NK-92 (cell line): ENCODE measurements around the gene VWA8.
"Not testable (repeated sequence)": the region's sequence is repeated elsewhere in the genome, so short reads cannot be mapped to it uniquely, and the experiment has no call there.

ENCODE experiments used
- DNase-seq: peaks from one replicate; lab custom pipeline; 2025; ENCODE audit not compliant: unreplicated experiment; lab: John Stamatoyannopoulos, UW

The VWA8 gene

GRCh38 chr13:41928323-41928722, 32.6 kb downstream of the VWA8 start:
- DNase-seq, result no peak

DNA sequence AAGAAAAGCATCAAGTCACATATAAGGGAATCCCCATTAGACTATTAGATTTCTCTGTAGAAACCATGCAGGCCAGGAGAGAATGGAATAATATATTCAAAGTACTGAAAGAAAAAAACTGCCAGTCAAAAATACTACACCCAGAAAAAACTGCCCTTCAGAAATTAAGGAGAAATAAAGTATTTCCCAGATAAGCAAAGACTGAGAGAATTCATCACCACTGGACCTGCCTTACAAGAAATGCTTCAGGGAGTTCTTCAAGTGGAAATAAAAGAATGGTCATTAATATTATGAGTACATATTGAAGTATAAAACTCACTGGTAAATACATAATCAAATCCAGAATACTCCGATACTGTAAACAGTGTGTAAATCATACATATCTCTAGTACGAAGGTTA, 35.9 kb downstream of the VWA8 start:
- DNase-seq, result no peak

DNA sequence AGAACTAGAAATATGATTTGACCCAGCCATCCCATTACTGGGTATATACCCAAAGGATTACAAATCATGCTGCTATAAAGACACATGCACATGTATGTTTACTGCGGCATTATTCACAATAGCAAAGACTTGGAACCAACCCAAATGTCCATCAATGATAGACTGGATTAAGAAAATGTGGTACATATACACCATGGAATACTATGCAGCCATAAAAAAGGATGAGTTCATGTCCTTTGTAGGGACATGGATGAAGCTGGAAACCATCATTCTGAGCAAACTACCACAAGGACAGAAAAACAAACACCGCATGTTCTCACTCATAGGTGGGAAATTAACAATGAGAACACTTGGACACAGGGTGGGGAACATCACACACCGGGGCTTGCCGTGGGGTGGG, 38.0 kb downstream of the VWA8 start:
- not testable (repeated sequence) for DNase-seq

- DNase-seq, result no peak
Observed at GRCh38 chr13:41919741-41920487, 41.0 kb downstream of the VWA8 start.

DNA sequence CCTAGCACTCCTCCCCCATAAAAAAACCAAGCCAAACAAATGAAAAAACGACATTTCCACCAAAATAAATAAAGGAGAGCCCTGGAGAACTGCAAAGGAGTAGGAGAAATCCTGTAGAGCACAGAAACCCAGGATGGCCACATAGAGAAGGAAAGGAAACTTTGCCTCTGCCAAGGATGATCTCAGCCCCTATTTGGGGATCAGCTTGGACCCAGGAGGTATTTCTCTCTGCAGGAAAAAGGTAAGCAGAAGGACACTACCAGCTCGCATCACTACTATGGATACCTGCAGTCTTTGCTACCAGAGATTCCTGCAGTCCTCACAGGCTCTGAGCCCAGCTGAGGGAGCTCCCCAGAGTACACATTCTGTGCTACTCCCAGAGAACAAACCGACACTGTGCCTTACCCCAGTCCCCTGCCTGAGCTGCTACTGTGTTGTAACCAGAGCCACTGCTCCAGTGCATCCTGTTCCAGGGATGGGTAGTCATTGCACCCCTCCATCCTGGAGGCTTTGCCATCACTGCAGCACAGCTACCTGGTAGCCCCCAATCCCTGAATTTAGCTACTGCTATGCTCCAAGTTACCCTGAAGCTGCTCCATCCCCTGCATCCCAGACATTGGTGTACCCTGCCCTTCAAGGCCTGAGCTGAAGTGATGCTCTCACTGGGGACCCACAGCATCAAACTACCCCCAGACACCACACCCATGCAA, 41.7 kb downstream of the VWA8 start:
- no peak for DNase-seq

GRCh38 chr13:41917641-41918040, 43.3 kb downstream of the VWA8 start:
- DNase-seq, result no peak

DNA sequence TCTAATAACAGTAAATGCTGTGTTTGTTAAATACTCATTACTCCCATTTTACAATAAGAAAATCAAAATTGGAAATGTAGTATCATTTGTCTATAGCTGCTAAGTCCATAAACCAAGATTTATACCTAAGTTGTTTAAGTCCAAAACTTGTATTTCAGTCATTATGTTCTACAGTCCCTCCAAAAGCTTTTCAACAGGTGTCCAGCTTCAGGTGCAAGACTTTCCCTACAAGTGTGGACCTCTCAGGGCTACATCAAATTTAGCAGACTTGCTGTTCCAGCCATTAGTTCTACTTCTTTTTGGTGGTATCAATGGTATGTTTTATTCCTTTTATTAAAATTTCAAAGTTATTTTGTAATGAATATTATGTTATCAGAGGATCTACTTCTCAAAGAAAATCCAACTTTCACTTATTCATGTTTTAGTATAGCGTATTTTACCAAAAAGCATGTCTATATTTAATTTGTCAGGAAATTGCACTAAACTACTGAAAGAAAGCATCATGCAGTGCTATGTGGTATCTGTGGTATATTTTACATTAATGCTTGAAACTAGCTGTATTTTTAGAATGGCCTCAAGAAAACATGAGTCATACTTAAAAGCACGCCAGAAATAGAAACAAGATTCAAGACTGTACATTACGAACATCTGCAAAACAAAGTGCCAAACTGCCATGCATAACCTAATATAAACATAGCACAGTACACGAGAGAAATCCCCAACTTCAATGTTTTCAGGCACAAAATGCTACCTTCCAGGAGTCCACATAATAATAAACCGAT, 44.5 kb downstream of the VWA8 start:
- DNase-seq, result no peak

GRCh38 chr13:41915081-41915480, 45.8 kb downstream of the VWA8 start:
- no peak for DNase-seq

DNA sequence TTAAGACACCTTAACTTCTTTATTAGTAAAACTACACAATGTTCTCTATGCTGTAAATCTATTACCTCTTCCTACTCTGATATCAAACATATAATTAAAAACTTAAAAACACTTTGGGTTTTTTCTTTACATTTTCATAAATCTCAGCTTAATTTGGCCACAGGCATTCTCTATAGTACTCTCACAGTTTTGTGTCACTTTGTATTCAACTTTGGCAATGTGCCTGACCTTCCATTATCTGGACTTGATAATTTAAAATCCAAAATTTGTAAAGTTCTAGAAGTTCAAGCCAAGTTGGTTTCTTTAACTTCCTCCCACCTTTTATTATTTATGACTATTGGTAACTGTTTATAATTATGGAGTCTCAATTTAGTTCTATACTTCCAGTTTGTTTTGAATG, 46.4 kb downstream of the VWA8 start:
- no peak for DNase-seq

GRCh38 chr13:41909506-41909905, 51.4 kb downstream of the VWA8 start:
- no peak for DNase-seq

GRCh38 chr13:41905600-41906254, 55.2 kb downstream of the VWA8 start:
- no peak for DNase-seq

DNA sequence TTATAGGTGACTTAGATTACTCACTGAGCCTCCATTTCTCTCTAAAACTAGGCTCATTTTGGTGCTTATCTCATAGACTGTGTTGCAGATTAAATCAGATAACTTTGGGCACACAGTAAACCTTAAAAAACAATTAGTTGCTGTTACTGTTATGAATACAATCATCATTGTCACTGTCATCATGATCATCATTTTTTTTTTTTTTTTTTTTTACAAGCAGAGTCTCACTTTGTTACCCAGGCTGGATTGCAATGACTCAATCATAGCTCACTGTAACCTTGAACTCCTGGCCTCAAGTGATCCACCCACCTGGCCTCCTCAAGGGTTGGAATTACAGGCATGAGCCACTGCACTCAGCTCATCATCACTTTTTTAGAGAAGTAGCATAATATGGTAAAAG, 60.0 kb downstream of the VWA8 start:
- DNase-seq, result no peak

DNA sequence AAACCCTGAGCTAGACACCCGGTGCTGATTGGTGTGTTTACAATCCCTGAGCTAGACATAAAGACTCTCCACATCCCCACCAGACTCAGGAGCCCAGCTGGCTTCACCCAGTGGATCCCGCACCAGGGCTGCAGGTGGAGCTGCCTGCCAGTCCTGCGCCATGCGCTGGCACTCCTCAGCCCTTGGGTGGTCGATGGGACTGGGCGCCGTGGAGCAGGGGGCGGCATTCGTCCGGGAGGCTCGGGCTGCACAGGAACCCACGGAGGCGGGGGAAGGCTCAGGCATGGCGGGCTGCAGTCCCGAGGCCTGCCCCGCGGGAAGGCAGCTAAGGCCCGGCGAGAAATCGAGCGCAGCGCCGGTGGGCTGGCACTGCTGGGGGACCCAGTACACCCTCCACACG, 62.5 kb downstream of the VWA8 start:
- not testable (repeated sequence) for DNase-seq

- DNase-seq, result no peak
Observed at GRCh38 chr13:41897126-41897525, 63.8 kb downstream of the VWA8 start.

- DNase-seq, result no peak
Observed at GRCh38 chr13:41895478-41895877, 65.4 kb downstream of the VWA8 start.

GRCh38 chr13:41891119-41891518, 69.8 kb downstream of the VWA8 start:
- no peak for DNase-seq

DNA sequence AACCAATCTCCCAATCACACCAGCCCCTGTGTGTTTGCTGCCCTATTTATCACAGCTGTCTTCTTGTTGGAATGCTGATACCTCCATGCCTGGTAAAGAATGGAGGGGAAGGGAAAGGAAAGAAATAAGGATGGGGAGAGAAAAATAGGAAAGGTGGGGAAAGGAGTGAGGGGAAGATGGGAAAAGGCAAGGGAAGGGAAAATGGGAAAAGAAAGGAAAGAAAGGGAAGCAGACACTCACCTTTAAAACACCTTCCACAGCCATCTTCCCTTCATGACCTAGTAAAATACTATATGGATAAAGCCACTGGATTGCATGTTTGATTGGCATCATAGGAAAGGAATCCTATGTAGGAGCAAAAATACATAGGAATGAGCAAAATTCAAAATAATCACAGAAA, 77.8 kb downstream of the VWA8 start:
- DNase-seq, result no peak

DNA sequence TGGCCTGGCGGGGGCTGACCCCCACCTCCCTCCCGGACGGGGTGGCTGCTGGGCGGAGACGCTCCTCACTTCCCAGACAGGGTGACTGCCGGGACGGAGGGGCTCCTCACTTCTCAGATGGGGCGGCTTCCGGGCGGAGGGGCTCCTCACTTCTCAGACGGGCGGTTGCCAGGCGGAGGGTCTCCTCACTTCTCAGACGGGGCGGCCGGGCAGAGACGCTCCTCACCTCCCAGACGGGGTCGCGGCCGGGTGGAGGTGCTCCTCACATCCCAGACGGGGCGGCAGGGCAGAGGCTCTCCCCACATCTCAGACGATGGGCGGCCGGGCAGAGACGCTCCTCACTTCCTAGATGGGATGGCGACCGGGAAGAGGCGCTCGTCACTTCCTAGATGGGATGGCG, 79.0 kb downstream of the VWA8 start:
- DNase-seq, result not testable (repeated sequence)

GRCh38 chr13:41880966-41881365, 79.9 kb downstream of the VWA8 start:
- no peak for DNase-seq

DNA sequence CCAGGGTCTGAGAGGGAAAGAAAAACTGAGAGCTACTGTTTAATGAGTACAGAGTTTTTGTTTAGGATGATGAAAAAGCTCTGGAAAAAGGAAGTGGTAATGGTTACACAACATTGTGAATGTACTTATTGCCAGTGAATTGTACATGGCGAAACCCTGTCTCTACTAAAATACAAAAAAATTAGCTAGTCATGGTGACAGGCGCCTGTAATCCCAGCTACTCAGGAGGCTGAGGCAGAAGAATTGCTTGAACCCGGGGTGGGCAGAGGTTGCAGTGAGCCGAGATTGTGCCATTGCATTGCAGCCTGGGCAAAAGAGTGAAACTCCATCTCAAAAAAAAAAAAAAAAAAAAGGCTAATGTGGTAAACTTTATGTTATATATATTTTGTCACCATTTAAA, 96.3 kb downstream of the VWA8 start:
- DNase-seq, result no peak

DNA sequence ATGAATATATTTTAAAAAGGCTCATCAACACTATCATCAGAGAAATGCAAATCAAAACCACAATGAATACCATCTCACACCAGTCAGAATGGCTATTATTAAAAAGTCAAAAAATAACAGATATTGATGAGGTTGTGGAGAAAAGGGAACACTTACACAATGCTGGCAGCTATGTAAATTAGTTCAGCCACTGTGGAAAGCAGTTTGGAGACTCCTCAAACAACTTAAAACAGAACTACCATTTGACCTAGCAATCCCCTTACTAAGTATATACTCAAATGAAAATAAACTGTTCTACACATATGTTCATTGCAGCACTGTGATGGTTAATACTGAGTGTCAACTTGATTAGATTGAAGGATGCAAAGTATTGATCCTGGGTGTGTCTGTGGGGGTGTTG, 98.2 kb downstream of the VWA8 start:
- not testable (repeated sequence) for DNase-seq
